K562 (cell line): ENCODE measurements around the gene ATAD3C. TPM values are rescaled to one million over a fixed set of nuclear protein-coding genes. Genes with fewer than 3 reads are reported as not detected.
A peak's percentile ranks its signal among the peaks of the same experiment; 100 is the strongest.

ENCODE experiments used
- BMI1 ChIP-seq: fragments of 150-350 bp; IDR thresholded peaks from 2 replicates; pipeline ENCODE4 v1.6.1; 2014; ENCODE audit warnings: low read length
- CHD1 ChIP-seq: fragments of 200-600 bp; sonication (generic); IDR thresholded peaks from one replicate; pipeline ENCODE4 v1.6.1; 2012; ENCODE audit warnings: mild to moderate bottlenecking, moderate library complexity, low read length, inconsistent platforms
- DDX20 ChIP-seq: fragments of 450-650 bp; IDR thresholded peaks from 2 replicates; pipeline ENCODE4 v1.6.1; 2016; ENCODE audit warnings: missing genetic modification characterization, low read depth, mild to moderate bottlenecking, missing compliant biosample characterization, moderate library complexity
- ILK ChIP-seq: fragments of 450-650 bp; IDR thresholded peaks from 2 replicates; pipeline ENCODE4 v1.6.1; 2016; ENCODE audit warnings: missing genetic modification characterization, low read depth, mild to moderate bottlenecking, missing compliant biosample characterization, moderate library complexity, borderline replicate concordance
- MEF2D ChIP-seq: conservative IDR thresholded peaks from 2 replicates; pipeline ENCODE4 v1.6.1; 2016; ENCODE audit warnings: low read depth, missing genetic modification characterization, missing compliant biosample characterization
- NFYB ChIP-seq: IDR thresholded peaks from 2 replicates; pipeline ENCODE4 v1.6.1; 2011; ENCODE audit warnings: mild to moderate bottlenecking, moderate library complexity; ENCODE audit not compliant: insufficient read length; ENCODE audit errors: extremely low read depth
- RBM34 ChIP-seq: fragments of 200-400 bp; formaldehyde crosslinking; IDR thresholded peaks from 2 replicates; pipeline ENCODE4 v1.6.1; 2018; ENCODE audit warnings: low read length, borderline replicate concordance; ENCODE audit not compliant: insufficient read depth
- SMAD3 ChIP-seq: fragments of 450-650 bp; formaldehyde crosslinking; conservative IDR thresholded peaks from 2 replicates; pipeline ENCODE4 v1.4.0; 2020; ENCODE audit warnings: mild to moderate bottlenecking
- SPI1 ChIP-seq: IDR thresholded peaks from 2 replicates; pipeline ENCODE4 v1.6.1; 2011; ENCODE audit warnings: low read depth, low read length, control low read depth, borderline replicate concordance
- TCFL5 ChIP-seq: fragments of 250-450 bp; sonication (Bioruptor Pico); conservative IDR thresholded peaks from 2 replicates; pipeline ENCODE4 v1.6.1; 2021; ENCODE audit warnings: mild to moderate bottlenecking, moderate library complexity, matching md5 sums
- ZBTB17 ChIP-seq: fragments of 450-650 bp; formaldehyde crosslinking; IDR thresholded peaks from 2 replicates; pipeline ENCODE4 v1.4.0; 2020; ENCODE audit warnings: mild to moderate bottlenecking
- ZBTB43 ChIP-seq: sonication (generic); formaldehyde crosslinking; IDR thresholded peaks from 2 replicates; pipeline ENCODE4 v1.8.0; 2023; ENCODE audit warnings: mild to moderate bottlenecking, missing genetic modification reagents
- ZKSCAN1 ChIP-seq: fragments of 150-350 bp; IDR thresholded peaks from 2 replicates; pipeline ENCODE4 v1.6.1; 2016; ENCODE audit warnings: low read depth, low read length
- ZNF431 ChIP-seq: sonication (generic); formaldehyde crosslinking; IDR thresholded peaks from 2 replicates; pipeline ENCODE4 v1.8.0; 2022; ENCODE audit warnings: mild to moderate bottlenecking, missing genetic modification reagents
- polyA plus RNA-seq, 8 experiments: library from polyadenylated mRNA; depleted of rRNA in 4 of 8; stranded (reverse) in 5 of 8; unstranded in 3 of 8; fragments of >200 nt; fragmentation: Nextera tagmentation in 2 of 8; fragmentation: Illumina TruSeq in 1 of 8; extraction: Ambion mirVana in 2 of 8; extraction: Trizol in 1 of 8; gene quantifications; 2 replicates each; pipeline versions ENCODE4 v1.2.1 to v1.2.3, GENCODE V29; 2011 to 2014; ENCODE audit warnings: inconsistent platforms in 1 of 8, missing spikeins in 1 of 8
- total RNA-seq, 7 experiments: library from RNA; depleted of rRNA in 6 of 7; stranded (reverse); fragments of >200 nt in 6 of 7; fragmentation: Illumina TruSeq in 2 of 7; extraction: Trizol in 2 of 7; gene quantifications; 2 replicates each; pipeline versions ENCODE4 v1.2.1 to v1.2.3, GENCODE V29; 2011 to 2021; ENCODE audit warnings: low replicate concordance in 1 of 7
- TF ChIP-seq, protein P1 (sequence below): fragments of 450-650 bp; IDR thresholded peaks from 2 replicates; pipeline ENCODE4 v1.6.1; 2016; ENCODE audit warnings: mild to moderate bottlenecking, moderate library complexity
- TF ChIP-seq, protein P2 (sequence below): fragments of 250-450 bp; sonication (Bioruptor Pico); IDR thresholded peaks from 2 replicates; pipeline ENCODE4 v1.8.0; 2021; ENCODE audit warnings: moderate library complexity, mild to moderate bottlenecking, inconsistent platforms

Gene ATAD3C
- total and polyA plus RNA-seq, 9 of the 15 experiments (the other 6 are each of a cell fraction or from before 2014, with no cell fraction given), result 0.03 to 0.18 TPM; not detected in 7

DNA sequence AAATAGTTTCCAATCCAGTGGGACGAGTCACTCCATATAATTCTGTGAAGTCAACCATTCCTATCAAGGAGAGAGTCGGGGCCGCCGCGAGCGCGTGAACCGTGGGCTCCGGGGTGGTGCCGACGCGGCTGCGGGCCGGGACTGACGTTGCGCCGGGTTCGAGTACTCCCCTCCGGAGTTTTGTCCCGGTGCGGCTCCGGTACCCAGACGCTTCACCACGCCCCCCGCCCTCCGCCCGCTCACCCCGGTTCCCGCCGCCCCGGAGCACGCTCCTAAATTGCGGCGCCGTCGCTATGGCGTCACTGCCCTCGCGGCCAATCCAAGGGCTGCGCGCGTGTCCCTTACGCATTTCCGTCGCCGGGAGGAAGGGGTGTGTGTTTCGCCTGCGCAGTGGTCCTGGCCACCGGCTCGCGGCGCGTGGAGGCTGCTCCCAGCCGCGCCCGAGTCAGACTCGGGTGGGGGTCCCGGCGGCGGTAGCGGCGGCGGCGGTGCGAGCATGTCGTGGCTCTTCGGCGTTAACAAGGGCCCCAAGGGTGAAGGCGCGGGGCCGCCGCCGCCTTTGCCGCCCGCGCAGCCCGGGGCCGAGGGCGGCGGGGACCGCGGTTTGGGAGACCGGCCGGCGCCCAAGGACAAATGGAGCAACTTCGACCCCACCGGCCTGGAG is 22.0 kb downstream of the ATAD3C start, which contains the start of gene ATAD3B (continued):
- TF ChIP-seq, protein P1, sequence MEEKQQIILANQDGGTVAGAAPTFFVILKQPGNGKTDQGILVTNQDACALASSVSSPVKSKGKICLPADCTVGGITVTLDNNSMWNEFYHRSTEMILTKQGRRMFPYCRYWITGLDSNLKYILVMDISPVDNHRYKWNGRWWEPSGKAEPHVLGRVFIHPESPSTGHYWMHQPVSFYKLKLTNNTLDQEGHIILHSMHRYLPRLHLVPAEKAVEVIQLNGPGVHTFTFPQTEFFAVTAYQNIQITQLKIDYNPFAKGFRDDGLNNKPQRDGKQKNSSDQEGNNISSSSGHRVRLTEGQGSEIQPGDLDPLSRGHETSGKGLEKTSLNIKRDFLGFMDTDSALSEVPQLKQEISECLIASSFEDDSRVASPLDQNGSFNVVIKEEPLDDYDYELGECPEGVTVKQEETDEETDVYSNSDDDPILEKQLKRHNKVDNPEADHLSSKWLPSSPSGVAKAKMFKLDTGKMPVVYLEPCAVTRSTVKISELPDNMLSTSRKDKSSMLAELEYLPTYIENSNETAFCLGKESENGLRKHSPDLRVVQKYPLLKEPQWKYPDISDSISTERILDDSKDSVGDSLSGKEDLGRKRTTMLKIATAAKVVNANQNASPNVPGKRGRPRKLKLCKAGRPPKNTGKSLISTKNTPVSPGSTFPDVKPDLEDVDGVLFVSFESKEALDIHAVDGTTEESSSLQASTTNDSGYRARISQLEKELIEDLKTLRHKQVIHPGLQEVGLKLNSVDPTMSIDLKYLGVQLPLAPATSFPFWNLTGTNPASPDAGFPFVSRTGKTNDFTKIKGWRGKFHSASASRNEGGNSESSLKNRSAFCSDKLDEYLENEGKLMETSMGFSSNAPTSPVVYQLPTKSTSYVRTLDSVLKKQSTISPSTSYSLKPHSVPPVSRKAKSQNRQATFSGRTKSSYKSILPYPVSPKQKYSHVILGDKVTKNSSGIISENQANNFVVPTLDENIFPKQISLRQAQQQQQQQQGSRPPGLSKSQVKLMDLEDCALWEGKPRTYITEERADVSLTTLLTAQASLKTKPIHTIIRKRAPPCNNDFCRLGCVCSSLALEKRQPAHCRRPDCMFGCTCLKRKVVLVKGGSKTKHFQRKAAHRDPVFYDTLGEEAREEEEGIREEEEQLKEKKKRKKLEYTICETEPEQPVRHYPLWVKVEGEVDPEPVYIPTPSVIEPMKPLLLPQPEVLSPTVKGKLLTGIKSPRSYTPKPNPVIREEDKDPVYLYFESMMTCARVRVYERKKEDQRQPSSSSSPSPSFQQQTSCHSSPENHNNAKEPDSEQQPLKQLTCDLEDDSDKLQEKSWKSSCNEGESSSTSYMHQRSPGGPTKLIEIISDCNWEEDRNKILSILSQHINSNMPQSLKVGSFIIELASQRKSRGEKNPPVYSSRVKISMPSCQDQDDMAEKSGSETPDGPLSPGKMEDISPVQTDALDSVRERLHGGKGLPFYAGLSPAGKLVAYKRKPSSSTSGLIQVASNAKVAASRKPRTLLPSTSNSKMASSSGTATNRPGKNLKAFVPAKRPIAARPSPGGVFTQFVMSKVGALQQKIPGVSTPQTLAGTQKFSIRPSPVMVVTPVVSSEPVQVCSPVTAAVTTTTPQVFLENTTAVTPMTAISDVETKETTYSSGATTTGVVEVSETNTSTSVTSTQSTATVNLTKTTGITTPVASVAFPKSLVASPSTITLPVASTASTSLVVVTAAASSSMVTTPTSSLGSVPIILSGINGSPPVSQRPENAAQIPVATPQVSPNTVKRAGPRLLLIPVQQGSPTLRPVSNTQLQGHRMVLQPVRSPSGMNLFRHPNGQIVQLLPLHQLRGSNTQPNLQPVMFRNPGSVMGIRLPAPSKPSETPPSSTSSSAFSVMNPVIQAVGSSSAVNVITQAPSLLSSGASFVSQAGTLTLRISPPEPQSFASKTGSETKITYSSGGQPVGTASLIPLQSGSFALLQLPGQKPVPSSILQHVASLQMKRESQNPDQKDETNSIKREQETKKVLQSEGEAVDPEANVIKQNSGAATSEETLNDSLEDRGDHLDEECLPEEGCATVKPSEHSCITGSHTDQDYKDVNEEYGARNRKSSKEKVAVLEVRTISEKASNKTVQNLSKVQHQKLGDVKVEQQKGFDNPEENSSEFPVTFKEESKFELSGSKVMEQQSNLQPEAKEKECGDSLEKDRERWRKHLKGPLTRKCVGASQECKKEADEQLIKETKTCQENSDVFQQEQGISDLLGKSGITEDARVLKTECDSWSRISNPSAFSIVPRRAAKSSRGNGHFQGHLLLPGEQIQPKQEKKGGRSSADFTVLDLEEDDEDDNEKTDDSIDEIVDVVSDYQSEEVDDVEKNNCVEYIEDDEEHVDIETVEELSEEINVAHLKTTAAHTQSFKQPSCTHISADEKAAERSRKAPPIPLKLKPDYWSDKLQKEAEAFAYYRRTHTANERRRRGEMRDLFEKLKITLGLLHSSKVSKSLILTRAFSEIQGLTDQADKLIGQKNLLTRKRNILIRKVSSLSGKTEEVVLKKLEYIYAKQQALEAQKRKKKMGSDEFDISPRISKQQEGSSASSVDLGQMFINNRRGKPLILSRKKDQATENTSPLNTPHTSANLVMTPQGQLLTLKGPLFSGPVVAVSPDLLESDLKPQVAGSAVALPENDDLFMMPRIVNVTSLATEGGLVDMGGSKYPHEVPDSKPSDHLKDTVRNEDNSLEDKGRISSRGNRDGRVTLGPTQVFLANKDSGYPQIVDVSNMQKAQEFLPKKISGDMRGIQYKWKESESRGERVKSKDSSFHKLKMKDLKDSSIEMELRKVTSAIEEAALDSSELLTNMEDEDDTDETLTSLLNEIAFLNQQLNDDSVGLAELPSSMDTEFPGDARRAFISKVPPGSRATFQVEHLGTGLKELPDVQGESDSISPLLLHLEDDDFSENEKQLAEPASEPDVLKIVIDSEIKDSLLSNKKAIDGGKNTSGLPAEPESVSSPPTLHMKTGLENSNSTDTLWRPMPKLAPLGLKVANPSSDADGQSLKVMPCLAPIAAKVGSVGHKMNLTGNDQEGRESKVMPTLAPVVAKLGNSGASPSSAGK, result peak; percentile 71
- TF ChIP-seq ZBTB17 (CRISPR knock-in tag) (no peak), SMAD3 (no peak), NFYB (peak; percentile 82), CHD1 (no peak), ZBTB43 (no peak), BMI1 (no peak), DDX20 (tag) (no peak), MEF2D (no peak), RBM34 (no peak), TCFL5 (no peak), ZKSCAN1 (no peak), SPI1 (peak; percentile 51; the same call in 1 of the 2 replicates), ZNF431 (CRISPR knock-in tag) (no peak), ILK (tag) (no peak)
- TF ChIP-seq, protein P2, sequence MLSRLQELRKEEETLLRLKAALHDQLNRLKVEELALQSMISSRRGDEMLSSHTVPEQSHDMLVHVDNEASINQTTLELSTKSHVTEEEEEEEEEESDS (CRISPR knock-in tag), result no peak
